Ishikawa (cell line): ENCODE measurements around the gene LSM5.

ENCODE experiments used
- CREB1 ChIP-seq: IDR thresholded peaks from 2 replicates; pipeline ENCODE4 v1.6.1; 2012; ENCODE audit warnings: low read depth
- EGR1 ChIP-seq: IDR thresholded peaks from 2 replicates; pipeline ENCODE4 v1.6.1; 2012
- EP300 ChIP-seq: IDR thresholded peaks from 2 replicates; pipeline ENCODE4 v1.6.1; 2012; ENCODE audit warnings: borderline replicate concordance
- FOXM1 ChIP-seq: IDR thresholded peaks from 2 replicates; pipeline ENCODE4 v1.6.1; 2012; ENCODE audit warnings: low read depth, borderline replicate concordance
- NFIC ChIP-seq: IDR thresholded peaks from 2 replicates; pipeline ENCODE4 v1.6.1; 2012
- RAD21 ChIP-seq: IDR thresholded peaks from 2 replicates; pipeline ENCODE4 v1.6.1; 2012; ENCODE audit warnings: low read depth
- TAF1 ChIP-seq: IDR thresholded peaks from 2 replicates; pipeline ENCODE4 v1.6.1; 2012; ENCODE audit warnings: low read depth, mild to moderate bottlenecking
- TCF12 ChIP-seq: IDR thresholded peaks from 2 replicates; pipeline ENCODE4 v1.6.1; 2012; ENCODE audit warnings: low read depth
- TEAD4 ChIP-seq: IDR thresholded peaks from 2 replicates; pipeline ENCODE4 v1.6.1; 2012
- YY1 ChIP-seq: IDR thresholded peaks from 2 replicates; pipeline ENCODE4 v1.6.1; 2012; ENCODE audit warnings: low read depth
- ZBTB7A ChIP-seq: IDR thresholded peaks from 2 replicates; pipeline ENCODE4 v1.6.1; 2012; ENCODE audit warnings: low read depth
- TF ChIP-seq, protein P1 (sequence below): IDR thresholded peaks from 2 replicates; pipeline ENCODE4 v1.6.1; 2012; ENCODE audit warnings: low read depth, mild to moderate bottlenecking
- TF ChIP-seq, protein P2 (sequence below): IDR thresholded peaks from 2 replicates; pipeline ENCODE4 v1.6.1; 2012
- TF ChIP-seq, protein P3 (sequence below): IDR thresholded peaks from 2 replicates; pipeline ENCODE4 v1.6.1; 2012

DNA sequence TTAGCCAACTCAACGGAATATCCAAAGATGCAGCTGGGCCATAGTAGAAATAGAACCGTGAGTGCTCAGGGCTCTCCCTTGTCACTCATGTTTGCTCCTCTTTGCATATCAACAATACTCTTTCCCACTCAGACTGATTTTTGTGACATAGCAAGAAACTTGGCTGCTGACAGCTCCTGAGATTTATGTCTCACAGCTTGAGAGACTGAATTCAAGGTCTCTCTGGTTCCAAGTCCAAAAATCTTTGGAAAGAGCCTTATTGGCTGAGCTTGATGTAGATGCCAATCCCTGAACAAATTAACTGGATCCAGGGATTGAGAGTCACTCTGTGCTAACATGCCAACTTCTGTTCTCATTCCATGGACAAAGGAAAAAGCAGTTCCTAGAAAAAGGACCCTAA, 30.4 kb downstream of the LSM5 start:
- TF ChIP-seq TAF1 (no peak), RAD21 (no peak), CREB1 (no peak), EGR1 (no peak), EP300 (no peak), TEAD4 (no peak), FOXM1 (no peak), YY1 (no peak), NFIC (no peak), TCF12 (no peak), ZBTB7A (no peak)
- TF ChIP-seq, protein P1, sequence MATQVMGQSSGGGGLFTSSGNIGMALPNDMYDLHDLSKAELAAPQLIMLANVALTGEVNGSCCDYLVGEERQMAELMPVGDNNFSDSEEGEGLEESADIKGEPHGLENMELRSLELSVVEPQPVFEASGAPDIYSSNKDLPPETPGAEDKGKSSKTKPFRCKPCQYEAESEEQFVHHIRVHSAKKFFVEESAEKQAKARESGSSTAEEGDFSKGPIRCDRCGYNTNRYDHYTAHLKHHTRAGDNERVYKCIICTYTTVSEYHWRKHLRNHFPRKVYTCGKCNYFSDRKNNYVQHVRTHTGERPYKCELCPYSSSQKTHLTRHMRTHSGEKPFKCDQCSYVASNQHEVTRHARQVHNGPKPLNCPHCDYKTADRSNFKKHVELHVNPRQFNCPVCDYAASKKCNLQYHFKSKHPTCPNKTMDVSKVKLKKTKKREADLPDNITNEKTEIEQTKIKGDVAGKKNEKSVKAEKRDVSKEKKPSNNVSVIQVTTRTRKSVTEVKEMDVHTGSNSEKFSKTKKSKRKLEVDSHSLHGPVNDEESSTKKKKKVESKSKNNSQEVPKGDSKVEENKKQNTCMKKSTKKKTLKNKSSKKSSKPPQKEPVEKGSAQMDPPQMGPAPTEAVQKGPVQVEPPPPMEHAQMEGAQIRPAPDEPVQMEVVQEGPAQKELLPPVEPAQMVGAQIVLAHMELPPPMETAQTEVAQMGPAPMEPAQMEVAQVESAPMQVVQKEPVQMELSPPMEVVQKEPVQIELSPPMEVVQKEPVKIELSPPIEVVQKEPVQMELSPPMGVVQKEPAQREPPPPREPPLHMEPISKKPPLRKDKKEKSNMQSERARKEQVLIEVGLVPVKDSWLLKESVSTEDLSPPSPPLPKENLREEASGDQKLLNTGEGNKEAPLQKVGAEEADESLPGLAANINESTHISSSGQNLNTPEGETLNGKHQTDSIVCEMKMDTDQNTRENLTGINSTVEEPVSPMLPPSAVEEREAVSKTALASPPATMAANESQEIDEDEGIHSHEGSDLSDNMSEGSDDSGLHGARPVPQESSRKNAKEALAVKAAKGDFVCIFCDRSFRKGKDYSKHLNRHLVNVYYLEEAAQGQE = no peak
- TF ChIP-seq, protein P2, sequence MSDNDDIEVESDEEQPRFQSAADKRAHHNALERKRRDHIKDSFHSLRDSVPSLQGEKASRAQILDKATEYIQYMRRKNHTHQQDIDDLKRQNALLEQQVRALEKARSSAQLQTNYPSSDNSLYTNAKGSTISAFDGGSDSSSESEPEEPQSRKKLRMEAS = no peak
- TF ChIP-seq, protein P3, sequence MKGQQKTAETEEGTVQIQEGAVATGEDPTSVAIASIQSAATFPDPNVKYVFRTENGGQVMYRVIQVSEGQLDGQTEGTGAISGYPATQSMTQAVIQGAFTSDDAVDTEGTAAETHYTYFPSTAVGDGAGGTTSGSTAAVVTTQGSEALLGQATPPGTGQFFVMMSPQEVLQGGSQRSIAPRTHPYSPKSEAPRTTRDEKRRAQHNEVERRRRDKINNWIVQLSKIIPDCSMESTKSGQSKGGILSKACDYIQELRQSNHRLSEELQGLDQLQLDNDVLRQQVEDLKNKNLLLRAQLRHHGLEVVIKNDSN = no peak
